EL (cell line): ENCODE measurements around the gene DCT.
"Not testable (repeated sequence)": the region's sequence is repeated elsewhere in the genome, so short reads cannot be mapped to it uniquely, and the experiment has no call there.

Experiments used
- DNase-seq: peaks from one replicate; pipeline ENCODE4 v3.0.0-alpha.2; 2016

DCT gene

DNA sequence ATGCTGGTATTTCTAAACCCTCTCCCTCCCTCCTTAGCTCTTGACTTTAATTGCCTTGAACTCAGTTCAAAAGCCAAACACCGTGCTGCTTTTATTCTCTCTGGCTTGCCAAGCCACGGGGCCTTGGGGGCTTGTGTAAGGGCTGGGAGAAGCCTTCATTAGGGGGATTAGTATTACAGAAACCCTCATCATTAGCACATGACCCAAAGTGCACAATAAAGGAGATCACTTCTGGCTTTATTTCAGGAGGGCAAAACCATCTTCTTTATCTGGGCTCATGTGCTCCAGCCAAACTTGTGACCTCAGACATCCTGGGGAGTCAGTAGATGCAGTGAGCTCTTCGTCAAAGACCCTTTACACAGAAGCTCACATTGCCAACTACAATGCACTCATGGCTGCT, at the start of gene DCT:
TSS of gene DCT (minus strand) at position 67 of the 400 bp plus-strand sequence. CDS start 427 bp downstream, outside the sequence.
- no peak for DNase-seq

GRCh38 chr13:94526956-94527355, 47.5 kb upstream of the DCT start:
- DNase-seq = not testable (repeated sequence)

GRCh38 chr13:94525781-94526180, 46.3 kb upstream of the DCT start:
- DNase-seq = no peak

GRCh38 chr13:94524407-94524806, 44.9 kb upstream of the DCT start:
- DNase-seq = no peak

DNA sequence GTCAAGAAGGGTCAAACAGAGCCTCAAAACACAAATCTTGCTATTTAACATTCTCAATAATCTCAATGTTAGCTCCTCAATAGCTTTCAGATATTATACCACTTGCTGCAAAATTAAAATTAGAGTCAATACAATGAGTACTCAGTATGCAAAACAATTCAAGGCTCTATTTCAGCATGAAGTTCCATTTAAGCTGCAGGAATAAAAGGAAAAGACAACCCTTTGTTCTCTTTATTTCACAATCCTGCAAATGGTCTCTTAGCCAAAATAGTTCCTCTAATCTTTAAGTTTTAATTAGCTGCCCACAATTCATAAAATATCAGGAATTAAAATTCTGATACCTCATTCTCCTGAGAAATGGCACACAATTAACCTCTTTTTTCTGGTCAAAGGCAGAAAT, 40.5 kb upstream of the DCT start:
- DNase-seq = no peak

- DNase-seq = no peak
Observed at GRCh38 chr13:94516456-94516855, 37.0 kb upstream of the DCT start.

DNA sequence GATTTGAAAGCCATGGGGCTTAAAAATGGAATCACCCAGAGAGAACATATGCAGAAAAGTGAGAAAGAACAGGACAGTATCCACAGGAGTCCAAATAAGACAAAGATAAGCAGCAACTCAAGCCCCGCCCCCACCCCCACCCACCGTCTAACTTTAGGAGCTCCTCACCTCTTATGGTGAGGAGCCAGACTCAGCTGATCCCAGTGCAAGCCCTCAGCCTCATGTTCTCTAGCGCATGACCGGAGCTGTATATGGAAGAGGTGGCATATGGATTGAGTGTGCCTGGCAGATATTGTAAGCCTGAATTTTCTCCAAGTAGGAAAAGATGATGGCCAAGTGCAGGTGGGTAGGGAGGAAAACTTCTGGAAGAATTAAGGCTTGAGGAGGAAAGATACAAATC, 36.4 kb upstream of the DCT start:
- no peak for DNase-seq

- no peak for DNase-seq
Observed at GRCh38 chr13:94515374-94515773, 35.9 kb upstream of the DCT start.

- no peak for DNase-seq
Observed at GRCh38 chr13:94513026-94513425, 33.5 kb upstream of the DCT start.

- no peak for DNase-seq
Observed at GRCh38 chr13:94505730-94506129, 26.2 kb upstream of the DCT start.

DNA sequence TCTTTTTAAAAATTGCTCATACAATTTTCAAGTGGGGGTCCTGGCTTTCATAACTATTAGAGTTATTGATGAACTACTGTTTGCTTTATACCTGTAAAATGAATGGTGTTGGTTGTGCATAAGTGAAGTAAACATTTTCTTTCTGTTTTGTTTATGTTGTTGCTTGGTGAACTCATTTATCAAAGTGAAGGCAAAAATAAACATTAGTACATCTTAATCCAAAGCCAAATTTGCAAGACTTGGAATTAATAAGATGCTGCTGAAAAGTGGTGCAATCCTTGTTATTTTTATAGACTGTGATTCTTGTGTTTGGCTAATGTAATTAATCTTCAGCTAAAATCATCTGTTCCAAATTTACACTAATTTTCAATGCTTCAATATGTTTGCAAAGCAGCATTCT, 24.4 kb upstream of the DCT start:
- DNase-seq = no peak

DNA sequence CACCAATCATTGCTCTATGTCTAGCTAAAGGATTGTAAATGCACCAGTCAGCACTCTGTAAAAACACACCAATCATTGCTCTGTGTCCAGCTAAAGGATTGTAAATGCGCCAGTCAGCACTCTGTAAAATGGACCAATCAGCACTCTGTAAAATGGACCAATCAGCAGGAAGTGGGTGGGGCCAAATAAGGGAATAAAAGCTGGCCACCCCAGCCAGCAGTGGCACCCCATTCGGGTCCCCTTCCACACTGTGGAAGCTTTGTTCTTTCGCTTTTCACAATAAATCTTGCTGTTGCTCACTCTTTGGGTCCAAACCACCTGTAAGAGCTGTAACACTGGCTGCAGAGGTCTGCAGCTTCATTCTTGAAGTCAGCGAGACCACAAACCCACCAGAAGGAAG, 19.3 kb upstream of the DCT start:
- not testable (repeated sequence) for DNase-seq

DNA sequence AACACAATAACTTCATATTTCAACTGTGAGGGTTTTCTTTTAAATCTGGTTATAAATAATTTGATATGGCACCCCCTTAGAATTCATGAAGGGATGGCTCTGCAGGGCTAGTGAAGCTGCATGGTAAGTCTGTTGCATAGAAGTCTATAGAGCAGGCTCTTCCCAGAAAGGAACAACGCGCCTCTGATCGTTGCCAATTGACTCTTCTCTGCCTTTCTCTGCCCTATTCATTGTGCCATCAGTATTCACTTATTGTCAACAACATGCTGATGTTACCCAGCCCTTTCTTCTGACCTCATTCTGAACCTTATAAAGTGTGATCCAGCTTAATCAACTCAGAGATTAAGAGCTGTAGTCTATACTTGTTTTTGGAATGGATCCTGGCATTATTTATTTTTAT, 16.3 kb upstream of the DCT start:
- DNase-seq = no peak

DNA sequence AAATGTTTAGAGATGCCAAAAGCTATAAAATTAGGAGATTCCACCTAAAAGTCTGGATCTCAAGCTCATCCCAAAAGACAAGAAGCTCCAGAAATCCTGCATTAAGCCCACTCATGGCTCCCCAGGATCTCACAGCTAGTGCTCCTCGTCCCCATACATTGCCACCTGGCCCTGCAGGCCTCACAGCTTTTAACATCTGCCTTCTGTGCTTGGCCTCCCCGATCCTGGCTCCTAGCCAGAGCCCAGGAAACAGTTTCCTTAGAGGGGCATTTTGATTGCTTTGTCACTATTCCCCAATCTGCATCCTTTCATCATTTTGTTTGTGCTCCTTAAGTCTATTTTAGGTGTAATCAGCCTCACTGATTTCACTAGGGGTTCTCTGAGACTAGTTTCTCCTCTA, 14.5 kb upstream of the DCT start:
- no peak for DNase-seq

- DNase-seq = no peak
Observed at GRCh38 chr13:94487043-94487442, 7.6 kb upstream of the DCT start.

DNA sequence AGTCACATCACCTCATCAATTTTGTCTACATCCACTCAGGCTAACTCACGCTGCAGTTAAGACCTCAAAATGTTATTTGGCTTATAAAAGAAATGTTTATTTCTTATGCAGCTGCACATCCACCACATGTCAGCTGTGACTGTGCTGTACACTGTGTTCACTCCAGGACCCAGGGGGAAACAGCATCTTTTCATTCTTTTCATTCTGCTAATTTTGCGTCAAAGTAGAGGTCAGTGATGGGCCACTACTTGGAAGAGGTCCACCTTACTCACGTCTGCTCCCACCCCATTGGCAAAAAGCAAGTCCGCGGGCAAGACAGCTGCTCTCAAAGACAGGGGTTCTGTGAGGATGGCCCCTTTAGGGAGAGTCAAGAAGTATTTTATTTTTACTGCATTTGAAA, 4.5 kb upstream of the DCT start:
- DNase-seq = no peak

DNA sequence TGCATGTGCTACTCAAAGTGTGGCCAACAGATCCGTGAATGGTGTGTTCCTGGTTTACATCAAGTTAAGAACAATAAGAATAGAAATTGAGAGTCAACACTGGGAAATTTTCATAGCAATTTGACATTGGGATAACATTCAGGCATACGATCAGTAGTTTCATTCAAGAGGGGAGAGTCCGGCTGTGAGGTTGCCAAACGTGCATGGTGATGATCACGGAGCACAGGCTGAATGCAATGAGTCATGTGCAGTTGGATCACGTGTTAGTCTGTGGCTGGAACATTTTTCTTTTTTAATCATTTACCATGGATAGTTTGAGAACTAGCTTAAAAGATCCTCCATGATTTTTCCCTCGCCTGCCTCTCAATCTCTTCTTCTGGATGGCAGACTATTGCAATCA, 2.5 kb upstream of the DCT start:
- DNase-seq = peak; percentile 43

GRCh38 chr13:94480672-94481145, 1.2 kb upstream of the DCT start:
- DNase-seq = no peak

- no peak for DNase-seq
Observed at GRCh38 chr13:94478913-94479312, 569 bp downstream of the DCT start.

DNA sequence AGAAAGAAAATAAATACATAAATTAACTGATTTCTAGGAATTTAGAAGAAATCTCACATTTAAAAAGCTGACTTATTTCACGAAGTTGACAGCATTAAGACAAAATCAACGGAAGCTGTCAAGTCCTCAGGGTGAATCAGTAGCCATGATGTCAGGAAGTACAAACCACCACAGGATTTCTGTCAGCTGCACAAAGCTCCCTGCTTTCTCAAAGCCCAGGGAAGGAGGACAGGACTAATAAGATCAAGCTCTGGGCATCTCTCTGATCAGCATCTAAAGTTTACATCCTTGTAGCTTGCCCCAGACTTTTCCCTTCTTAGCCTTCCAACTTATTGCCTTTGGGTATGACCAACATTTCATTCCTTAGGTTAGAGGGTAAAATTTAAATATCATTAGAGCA, 9.4 kb downstream of the DCT start:
- DNase-seq = no peak

- no peak for DNase-seq
Observed at GRCh38 chr13:94464771-94465170, 14.7 kb downstream of the DCT start.

DNA sequence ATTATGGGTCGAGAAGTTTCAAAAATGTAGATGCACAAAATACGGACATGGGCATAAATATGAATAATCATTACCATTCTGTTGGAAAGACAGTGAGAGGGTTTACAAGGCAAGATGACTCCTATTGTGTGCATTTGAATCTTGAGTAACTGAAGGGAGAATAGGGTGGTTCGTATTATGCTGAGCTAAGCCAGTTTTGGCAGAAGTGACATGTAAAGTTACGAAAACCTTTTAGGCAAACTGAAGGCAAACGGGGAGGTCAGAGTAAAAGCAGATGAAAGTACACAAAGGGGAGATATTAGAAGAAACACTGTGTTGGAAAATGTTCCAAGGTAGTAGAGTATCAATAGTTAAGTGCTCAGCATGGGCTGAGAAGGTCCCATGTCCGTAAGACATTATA, 16.8 kb downstream of the DCT start:
- no peak for DNase-seq

DNA sequence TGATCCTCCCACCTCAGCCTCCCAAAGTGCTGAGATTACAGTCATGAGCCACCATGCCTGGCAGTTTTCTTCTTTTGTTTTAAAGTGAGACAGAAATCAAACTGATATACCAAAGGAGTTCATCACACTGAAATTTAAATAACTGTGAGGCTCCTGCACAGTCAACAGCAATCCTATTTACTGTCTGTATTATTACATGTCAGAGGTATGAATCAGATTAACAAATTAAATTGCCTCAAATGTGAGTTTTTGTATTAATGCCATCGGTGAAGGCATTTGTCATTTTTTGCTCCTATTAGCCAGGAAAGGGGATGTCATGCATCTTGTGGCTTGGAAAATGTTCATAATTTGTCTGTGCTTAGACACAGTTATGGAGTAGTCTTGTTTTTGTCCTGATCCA, 20.4 kb downstream of the DCT start:
- DNase-seq = no peak

- DNase-seq = no peak
Observed at GRCh38 chr13:94455414-94455813, 24.1 kb downstream of the DCT start.

DNA sequence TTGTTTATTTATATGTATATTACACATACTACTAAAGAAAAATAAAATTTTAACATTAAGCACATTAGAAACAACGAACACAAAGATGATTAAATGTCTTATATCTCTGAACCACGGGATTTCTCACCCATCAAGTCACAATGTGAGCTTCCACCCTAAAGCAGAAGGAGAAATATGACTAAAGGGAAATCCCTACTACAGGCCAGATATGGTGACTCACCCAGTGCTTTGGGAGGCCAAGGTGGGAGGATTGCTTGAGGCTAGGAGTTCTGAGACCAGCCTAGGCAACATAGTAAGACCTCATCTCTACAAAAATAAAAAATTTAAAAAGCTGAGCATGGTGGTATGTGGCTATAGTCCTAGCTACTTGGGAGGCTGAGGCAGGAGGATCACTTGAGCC, 24.6 kb downstream of the DCT start:
- peak; percentile 12 for DNase-seq

- no peak for DNase-seq
Observed at GRCh38 chr13:94454334-94454733, 25.1 kb downstream of the DCT start.
